GM12875 (cell line): ENCODE measurements around the gene SCAPER.
A peak's percentile ranks its signal among the peaks of the same experiment; 100 is the strongest.

Experiments
- H3K4me3 ChIP-seq: one replicate; pipeline ENCODE4 v1.5.1; 2011; ENCODE audit warnings: low read depth, low read length, control low read depth
- TF ChIP-seq, protein P1 (sequence below): IDR thresholded peaks from 2 replicates; pipeline ENCODE4 v1.5.1; 2011; ENCODE audit warnings: low read depth, mild to moderate bottlenecking, control low read depth, inconsistent platforms, low read length, moderate library complexity, borderline replicate concordance; ENCODE audit not compliant: insufficient read depth

Gene SCAPER

DNA sequence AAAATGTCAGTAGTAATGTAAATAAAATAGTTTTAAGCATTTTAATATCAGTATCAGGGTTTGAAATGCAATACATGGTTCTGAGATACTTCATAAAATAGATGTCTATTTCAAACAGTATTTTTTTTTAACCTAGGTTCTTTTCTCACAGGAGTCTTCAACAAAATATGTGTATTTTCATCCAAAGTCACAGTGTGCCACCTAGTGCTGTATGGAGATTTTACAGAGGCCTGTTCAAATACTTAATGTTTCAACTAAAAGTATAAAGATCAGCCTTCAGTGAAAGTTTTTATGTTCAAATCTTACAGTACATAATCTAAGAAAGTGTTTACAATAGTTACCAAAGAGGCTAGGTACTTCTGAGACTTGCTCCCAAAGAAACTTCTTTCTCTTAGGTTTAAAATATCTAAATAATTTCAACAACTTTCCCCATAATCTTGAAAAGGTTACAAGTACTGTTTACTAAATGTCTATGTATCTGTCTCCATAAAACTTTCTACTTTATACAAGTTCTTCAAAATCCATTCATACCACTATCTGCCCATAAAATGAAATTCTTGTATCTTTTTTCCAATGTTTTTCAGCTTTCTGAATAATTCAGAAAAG lies 38.3 kb downstream of the SCAPER start:
- no peak overlapping the region for H3K4me3 ChIP-seq
- TF ChIP-seq, protein P1, sequence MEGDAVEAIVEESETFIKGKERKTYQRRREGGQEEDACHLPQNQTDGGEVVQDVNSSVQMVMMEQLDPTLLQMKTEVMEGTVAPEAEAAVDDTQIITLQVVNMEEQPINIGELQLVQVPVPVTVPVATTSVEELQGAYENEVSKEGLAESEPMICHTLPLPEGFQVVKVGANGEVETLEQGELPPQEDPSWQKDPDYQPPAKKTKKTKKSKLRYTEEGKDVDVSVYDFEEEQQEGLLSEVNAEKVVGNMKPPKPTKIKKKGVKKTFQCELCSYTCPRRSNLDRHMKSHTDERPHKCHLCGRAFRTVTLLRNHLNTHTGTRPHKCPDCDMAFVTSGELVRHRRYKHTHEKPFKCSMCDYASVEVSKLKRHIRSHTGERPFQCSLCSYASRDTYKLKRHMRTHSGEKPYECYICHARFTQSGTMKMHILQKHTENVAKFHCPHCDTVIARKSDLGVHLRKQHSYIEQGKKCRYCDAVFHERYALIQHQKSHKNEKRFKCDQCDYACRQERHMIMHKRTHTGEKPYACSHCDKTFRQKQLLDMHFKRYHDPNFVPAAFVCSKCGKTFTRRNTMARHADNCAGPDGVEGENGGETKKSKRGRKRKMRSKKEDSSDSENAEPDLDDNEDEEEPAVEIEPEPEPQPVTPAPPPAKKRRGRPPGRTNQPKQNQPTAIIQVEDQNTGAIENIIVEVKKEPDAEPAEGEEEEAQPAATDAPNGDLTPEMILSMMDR = peak; percentile 24; the same call in 1 of the 2 replicates

DNA sequence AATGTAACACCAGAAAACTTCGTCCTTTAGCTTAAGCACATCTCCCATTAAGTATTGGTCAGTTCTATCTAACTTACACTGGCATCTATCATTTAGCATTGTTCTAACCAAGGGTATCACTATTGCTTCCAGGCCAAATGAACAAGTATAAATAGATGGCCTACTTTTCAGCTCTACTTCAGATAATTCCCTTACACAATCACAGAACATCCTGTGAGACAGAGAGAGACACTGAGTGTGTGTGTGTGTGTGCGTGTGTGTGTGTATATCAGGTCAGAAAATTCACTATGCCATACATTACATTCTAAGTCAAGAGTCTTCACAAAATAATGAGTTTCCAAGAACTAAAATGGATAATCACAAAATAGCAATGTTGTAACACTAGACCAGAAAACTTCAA lies 39.1 kb downstream of the SCAPER start:
- TF ChIP-seq, protein P1 = no peak
- no peak overlapping the region for H3K4me3 ChIP-seq

DNA sequence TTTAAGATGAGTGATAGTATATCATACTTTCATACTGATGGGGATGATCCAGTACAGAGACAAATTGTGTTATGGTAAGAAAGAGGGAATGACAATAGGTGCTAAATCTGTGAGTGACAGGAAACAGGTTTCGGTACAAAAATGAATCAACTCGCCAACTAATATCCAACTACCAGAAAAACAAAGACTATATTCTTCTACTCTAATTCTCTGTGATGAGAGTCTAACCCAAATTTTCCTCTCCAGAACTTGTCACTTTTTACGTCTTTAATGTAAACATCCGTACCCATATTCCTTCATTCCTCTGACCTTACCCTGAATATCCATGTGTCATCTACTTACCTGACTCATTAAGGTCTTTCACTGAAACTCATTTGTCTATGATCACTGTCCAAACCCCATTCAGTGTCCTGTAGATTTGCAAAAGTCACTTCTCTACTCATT lies 39.6 kb downstream of the SCAPER start:
- H3K4me3 ChIP-seq = no peak overlapping the region

DNA sequence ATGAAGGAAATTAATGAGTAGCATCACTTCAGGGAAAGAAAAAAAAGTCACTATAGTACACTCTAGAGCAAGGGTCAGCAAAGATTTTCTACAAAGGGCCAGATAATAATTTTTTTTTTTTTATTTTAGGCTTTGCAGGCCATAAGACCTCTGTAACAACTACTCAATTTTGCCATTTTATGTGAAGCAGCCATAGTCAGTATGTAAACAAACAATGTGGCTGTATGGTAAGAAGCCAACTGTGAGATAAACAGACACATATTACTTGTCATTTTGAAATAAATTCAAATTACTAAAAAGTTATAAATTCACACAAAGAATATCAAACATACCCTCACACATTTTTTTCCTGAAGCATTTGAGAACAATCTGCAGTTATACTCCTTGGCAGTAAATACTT lies 40.6 kb downstream of the SCAPER start:
- H3K4me3 ChIP-seq = no peak overlapping the region
- TF ChIP-seq, protein P1 = no peak

More for the DNA sequence above, 39.6 kb downstream of the SCAPER start:
- TF ChIP-seq, protein P1 = no peak

DNA sequence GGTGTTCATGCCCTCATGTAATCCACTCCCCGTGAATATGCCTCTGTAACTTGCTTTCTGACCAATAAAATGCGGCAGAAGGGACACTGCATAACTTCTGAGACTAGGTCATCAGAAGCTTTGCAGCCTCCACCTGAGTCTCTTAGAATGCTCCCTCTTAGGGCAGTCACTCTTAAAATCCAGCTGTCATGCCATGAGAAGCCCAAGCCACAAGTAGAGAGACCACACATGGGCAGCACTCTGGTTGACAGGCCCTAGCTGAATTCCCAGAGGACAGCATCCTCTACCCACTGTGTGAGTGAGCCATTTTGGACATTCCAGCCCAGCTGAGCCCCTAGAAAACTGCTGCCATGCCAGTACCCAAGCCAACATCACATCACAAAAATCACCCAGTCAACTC lies 41.4 kb downstream of the SCAPER start:
- TF ChIP-seq, protein P1 = no peak
- H3K4me3 ChIP-seq = no peak overlapping the region

DNA sequence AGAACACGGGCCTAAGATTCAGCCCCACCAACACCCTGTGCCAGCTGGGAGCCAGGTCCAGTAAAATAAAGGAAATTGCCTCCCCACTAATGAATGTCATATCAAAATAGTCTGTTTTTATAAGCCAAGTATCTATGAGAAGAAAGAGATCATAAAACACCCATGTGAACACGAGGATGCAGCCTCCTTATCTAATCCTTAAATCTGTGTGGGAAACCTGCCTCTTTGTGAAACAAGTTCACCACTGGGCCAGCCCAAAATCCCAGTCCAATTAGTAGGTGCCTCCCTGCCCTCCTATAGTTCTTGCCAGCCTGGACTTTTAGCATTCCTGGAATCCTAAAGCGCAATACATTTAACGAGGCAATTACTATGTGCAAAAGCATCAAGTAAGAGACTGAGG lies 42.0 kb downstream of the SCAPER start:
- no peak overlapping the region for H3K4me3 ChIP-seq
- TF ChIP-seq, protein P1 = no peak

DNA sequence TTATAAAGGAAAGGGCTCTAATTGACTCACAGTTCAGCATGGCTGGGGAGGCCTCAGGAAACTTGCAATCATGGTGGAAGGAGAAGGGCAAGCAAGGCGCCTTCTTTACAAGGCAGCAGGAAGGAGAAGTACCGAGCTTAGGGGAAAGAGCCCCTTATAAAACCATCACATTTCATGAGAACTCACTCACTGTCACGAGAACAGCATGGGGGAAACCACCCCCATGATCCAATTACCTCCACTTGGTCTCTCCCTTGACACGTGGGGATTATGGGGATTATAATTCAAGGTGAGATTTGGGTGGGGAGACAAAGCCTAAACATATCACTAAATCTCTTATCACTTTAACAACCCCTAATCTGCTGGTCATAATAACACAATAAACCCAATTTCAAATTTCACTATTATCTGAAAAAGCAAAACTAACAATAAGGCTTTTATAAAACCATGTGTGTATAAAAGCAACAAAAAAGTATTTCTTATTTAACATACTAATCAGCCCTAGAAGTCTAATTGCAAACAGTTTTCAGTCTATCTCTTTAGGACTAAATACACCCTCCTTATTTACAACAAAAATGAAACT lies 43.2 kb downstream of the SCAPER start:
- TF ChIP-seq, protein P1 = no peak
- no peak overlapping the region for H3K4me3 ChIP-seq
